IMR-90 (cell line): Measurements from ENCODE around the gene ZNF41.
A peak's percentile ranks its signal among the peaks of the same experiment; 100 is the strongest.

Experiments
- CTCF ChIP-seq: conservative IDR thresholded peaks from 2 replicates; pipeline ENCODE4 v1.5.1; 2012; ENCODE audit warnings: mild to moderate bottlenecking, low read depth, low read length, improper control_type of control experiment
- ELK1 ChIP-seq: fragments of 150-350 bp; IDR thresholded peaks from 2 replicates; pipeline ENCODE4 v1.6.1; 2016; ENCODE audit warnings: low read depth, mild to moderate bottlenecking, low read length, moderate library complexity, borderline replicate concordance
- FOS ChIP-seq: fragments of 150-350 bp; IDR thresholded peaks from 2 replicates; pipeline ENCODE4 v1.6.1; 2016; ENCODE audit warnings: low read depth, low read length
- MAFK ChIP-seq: IDR thresholded peaks from 2 replicates; pipeline ENCODE4 v1.6.1; 2012; ENCODE audit warnings: low read depth, low read length, improper control_type of control experiment
- MAZ ChIP-seq: IDR thresholded peaks from 2 replicates; pipeline ENCODE4 v1.6.1; 2012; ENCODE audit warnings: low read depth, mild to moderate bottlenecking, low read length, improper control_type of control experiment, moderate library complexity, borderline replicate concordance
- MXI1 ChIP-seq: IDR thresholded peaks from 2 replicates; pipeline ENCODE4 v1.6.1; 2012; ENCODE audit warnings: low read depth, mild to moderate bottlenecking, low read length, moderate library complexity, borderline replicate concordance
- NFE2L2 ChIP-seq: fragments of 150-350 bp; IDR thresholded peaks from 2 replicates; pipeline ENCODE4 v1.6.1; 2016; ENCODE audit warnings: low read depth, mild to moderate bottlenecking, low read length
- POLR2A ChIP-seq: IDR thresholded peaks from 2 replicates; pipeline ENCODE4 v1.6.1; 2012; ENCODE audit warnings: mild to moderate bottlenecking, low read depth, low read length
- RAD21 ChIP-seq: IDR thresholded peaks from 2 replicates; pipeline ENCODE4 v1.6.1; 2012; ENCODE audit warnings: low read length, improper control_type of control experiment
- RCOR1 ChIP-seq: IDR thresholded peaks from 2 replicates; pipeline ENCODE4 v1.6.1; 2012; ENCODE audit warnings: mild to moderate bottlenecking, low read length, improper control_type of control experiment; ENCODE audit not compliant: insufficient replicate concordance
- RFX5 ChIP-seq: IDR thresholded peaks from 2 replicates; pipeline ENCODE4 v1.8.0; 2012; ENCODE audit warnings: low read depth, mild to moderate bottlenecking, low read length, moderate library complexity
- SMC3 ChIP-seq: fragments of 150-350 bp; IDR thresholded peaks from 2 replicates; pipeline ENCODE4 v1.6.1; 2016; ENCODE audit warnings: low read depth, mild to moderate bottlenecking, antibody characterized with exemption, low read length, moderate library complexity
- USF2 ChIP-seq: fragments of 150-350 bp; IDR thresholded peaks from 2 replicates; pipeline ENCODE4 v1.6.1; 2017; ENCODE audit warnings: mild to moderate bottlenecking, antibody characterized with exemption, low read length, low read depth

- TF ChIP-seq CTCF = no peak
- TF ChIP-seq FOS = no peak
- TF ChIP-seq USF2 = no peak
- no peak for TF ChIP-seq MAZ
- no peak for TF ChIP-seq NFE2L2
- no peak for TF ChIP-seq SMC3
- TF ChIP-seq MXI1 = peak; percentile 69; the same call in 1 of the 2 replicates
- no peak for TF ChIP-seq POLR2A
- no peak for TF ChIP-seq MAFK
- no peak for TF ChIP-seq RFX5
- no peak for TF ChIP-seq RAD21
- TF ChIP-seq ELK1 = no peak
- no peak for TF ChIP-seq RCOR1
These were observed at the start of gene ZNF41 for GRCh38 chrX:47482512-47483305.
